Measurements from ENCODE around the gene EIF1.
A peak's percentile ranks its signal among the peaks of the same experiment; 100 is the strongest.
"Not testable (repeated sequence)": the region's sequence is repeated elsewhere in the genome, so short reads cannot be mapped to it uniquely, and the experiment has no call there.

EIF1 gene

DNA sequence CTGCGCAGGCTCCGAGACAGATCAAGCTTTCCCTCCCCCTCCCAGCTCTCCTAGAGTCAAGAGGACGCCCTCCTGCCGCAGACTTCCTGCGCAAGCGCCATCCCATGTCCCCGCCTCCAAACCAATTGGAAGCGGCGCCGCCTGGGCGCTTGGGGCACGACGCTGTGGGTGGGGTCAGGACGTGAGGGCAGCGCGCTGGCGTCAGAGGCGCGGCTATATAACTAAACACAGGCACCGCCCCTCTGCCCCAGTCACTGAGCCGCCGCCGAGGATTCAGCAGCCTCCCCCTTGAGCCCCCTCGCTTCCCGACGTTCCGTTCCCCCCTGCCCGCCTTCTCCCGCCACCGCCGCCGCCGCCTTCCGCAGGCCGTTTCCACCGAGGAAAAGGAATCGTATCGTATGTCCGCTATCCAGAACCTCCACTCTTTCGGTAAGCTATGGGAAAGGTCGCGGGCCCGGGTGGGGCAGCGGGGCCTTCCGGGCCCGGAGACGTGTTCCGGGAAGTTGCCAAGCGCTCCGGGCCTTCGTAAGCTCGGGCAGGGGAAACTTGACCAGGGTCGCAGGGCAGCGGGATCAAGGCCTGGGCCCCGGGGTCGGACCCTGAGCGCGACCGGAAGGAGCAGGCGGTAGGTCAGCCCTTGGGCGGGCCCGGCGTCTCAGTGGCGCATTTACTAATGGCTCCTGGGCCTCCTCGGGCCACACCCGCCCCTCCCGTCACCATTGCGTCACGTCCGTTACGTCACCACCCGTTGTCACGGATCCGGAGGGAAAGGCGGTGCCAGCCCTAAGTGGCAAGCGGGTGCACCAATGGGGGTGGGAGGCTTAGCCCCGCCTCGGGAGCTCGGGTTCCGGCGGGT is at the start of gene EIF1:
EIF1 (plus strand) TSS at position 245 of the 856 bp plus-strand sequence; CDS start at position 399, 154 bp downstream.
- DNase-seq: peak; percentile 100

DNA sequence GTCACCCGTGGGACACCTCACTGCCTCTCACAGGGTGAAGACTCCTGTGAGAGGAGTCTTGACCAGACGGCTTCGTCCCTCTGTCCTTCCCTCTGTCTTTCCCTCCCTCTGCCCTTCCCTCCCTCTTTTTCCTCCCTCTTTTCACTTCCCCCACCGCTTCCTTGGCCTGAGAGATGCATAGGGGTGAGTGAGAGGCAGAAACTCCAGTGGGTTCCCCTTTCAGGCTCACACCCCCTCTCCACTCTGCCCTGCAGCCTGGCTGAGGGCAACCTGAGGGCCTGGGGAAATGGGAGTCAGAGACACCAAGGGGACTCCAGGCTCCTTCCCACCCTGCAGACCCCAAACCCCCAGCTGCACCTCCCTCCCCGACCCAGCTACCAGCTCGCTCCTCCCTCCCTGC is 49.7 kb upstream of the EIF1 start:
- no peak for DNase-seq

GRCh38 chr17:41639492-41640473 is 48.9 kb upstream of the EIF1 start:
- no peak for DNase-seq

DNA sequence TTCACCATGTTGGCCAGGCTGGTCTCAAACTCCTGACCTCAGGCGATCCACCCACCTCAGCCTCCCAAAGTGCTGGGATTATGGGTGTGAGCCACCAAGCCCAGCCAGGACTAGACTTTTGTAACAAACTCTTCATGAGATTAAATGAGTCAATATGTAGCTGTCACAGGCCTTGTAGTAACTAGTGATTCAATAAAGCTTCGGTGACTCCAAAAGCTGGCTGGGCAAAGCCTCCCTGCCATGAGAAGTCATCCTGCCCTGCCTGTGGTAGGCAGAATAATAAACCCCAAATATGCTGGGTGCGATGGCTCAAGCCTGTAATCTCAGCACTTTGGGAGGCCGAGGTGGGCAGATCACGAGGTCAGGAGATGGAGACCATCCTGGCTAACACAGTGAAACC is 48.1 kb upstream of the EIF1 start:
- not testable (repeated sequence) for DNase-seq

- no peak for DNase-seq
Observed at GRCh38 chr17:41642252-41643156, 46.2 kb upstream of the EIF1 start.

- peak in 1 of 2 experiments; percentile 6 for DNase-seq
Observed at GRCh38 chr17:41647038-41647813, 41.5 kb upstream of the EIF1 start.

- peak; percentile 95 for DNase-seq
Observed at GRCh38 chr17:41647940-41648410, 40.7 kb upstream of the EIF1 start.

DNA sequence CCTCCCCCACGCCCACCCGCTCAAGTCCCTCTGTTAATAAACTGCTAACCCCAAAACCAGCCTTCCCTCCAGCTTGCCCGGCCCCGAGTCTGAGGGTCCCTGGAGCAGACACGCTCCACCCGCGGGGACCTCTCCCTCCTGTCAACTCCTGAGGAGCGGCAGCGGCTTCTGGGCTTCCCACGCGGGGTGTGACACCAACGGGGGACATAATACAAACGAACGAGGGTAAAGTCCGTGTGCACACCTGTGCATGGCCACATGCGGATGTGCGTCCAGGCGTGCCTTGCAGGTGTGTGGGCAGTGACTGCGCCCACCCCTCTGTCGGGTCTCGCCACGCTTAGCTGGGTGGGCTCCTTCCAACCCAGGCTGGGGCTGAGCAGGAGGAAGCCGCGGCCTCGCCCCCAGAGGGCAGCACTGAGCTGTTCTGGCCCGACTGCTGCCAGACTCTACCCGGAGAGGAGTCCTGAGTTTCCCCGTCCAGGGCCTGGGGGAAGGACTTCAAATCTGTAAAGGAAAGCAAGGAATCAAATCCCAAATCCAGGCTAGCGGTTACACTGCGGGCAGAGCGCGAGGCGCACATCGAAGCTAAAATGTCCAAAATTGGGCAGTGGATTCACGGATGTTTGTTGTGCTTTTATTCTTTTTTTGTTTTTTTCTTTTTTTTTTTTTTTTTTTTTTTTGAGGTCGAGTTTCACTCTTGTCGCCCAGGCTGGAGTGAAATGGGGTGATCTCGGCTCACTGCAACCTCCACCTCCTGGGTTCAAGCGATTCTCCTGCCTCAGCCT is 40.1 kb upstream of the EIF1 start:
- DNase-seq: peak; percentile 89 to 92

DNA sequence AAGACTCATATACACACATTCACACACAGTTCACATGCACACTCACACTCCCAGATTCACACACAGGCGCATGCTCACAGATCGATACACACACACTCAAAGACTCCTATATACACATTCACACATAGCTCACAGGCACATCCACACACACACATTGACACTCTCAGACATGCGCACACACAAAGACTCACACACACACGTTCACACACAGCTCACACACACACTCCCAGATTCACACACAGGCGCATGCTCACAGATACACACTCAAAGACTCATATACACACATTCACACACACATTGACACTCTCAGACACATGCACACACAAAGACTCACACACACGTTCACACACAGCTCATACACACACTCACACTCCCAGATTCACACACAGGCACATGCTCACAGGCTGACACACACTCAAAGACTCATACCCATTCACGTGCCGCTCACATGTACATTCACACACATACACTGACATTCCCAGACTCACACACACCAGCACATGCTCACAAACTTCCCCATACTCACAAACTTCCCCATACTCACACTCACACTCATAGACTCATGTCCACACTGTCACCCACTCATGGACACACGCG is 38.7 kb upstream of the EIF1 start:
- no peak for DNase-seq

- DNase-seq: no peak
Observed at GRCh38 chr17:41650794-41651624, 37.7 kb upstream of the EIF1 start.

DNA sequence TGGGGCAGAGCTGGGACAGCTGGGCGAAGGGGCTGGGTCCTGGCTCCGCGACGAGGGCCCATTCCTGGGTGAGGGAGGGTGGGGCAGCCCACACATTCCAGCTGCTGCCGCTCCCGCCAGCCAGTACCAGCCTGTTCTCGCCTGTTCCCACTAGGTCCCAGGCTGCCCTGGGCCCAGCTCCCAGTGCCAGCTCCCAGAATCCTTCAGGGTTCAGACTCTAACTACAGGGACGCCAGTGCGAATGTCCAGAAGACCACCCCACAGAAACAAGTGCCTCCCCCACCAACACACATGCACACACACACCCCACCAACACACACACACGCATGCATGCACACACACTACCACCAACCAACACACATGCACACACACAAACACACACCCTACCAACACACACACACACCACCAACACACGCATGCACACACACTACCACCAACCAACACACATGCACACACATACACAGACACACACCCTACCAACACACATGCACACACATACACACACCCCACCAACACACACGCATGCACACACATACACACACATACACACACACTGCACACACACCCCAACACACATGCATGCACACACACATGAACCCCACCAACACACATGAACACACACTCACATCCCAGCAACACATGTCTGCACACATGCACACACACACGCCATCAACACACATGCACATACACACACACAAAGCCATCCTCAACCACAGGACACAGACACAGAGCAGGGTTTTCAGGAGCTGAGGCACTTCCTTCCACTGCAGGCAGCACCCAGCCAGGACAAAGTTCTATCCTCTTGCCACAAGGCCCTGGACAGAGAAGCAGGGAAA is 36.8 kb upstream of the EIF1 start:
- DNase-seq: no peak

DNA sequence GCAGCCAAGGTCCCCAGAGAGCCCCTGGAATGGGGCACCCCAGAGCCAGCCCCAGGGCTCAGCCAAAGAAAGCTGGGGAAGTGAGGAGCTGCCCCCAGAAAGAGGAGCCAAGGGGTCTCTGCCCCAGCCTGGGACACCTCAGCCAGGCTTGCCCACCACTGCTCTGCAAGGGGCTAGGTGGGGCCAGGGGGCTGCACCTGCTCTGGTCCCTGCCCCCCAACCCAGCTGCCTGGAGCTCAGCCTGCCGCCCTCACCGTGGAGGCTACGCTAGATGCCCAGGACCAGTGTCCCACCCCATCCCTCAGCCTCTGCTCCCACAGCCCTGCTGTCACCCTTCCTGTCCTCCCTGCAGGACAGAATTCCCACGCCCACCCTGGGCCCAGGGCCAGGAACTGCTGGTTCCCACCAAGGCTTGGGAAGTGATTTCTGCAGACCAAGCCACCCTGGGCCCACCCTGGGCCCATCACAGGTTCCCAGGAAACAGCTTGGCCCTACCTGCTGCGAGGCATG is 36.2 kb upstream of the EIF1 start:
- DNase-seq: no peak

GRCh38 chr17:41653421-41653820 is 35.3 kb upstream of the EIF1 start:
- no peak for DNase-seq

DNA sequence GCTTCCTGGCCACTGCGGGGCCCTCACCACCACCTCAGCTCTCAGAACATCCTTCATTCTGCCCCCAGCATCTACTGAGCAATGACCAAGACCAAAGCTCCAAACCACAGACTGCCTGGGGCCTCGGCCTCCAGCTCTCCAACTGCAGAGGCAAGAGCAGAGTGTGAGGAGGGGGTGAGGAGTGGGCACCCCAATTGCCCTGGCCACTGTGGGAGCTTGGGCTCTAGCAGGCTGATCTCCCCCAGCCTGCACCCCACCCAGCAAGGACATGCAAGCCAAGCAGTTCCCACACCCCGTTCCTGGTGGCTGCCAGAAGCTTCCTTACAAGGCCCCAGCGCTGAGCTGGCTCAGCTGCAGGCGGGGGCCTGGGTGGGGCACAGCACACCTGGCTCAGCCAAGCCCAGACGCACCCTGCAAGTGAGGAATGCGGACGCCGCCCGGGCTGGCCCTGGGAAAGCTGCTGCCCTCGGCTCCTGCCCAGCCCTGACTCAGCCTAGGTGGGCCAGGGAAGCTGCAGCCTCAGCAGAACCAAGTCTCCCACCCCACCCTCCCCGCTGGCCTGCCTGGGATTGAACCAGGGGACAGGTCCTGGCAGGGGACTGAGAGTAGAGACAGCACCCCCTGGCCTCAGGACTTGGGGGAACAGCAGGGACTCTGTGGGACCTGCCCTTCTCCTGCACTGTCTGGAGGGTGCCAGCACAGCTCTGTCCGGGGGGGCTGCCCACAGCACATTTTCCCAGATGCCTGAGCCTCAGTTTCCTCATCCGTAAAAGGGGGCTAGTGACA is 34.6 kb upstream of the EIF1 start:
- no peak for DNase-seq

GRCh38 chr17:41654678-41655607 is 33.7 kb upstream of the EIF1 start:
- DNase-seq: no peak

GRCh38 chr17:41655611-41656111 is 33.0 kb upstream of the EIF1 start:
- no peak for DNase-seq
